OCI-M1 (cell line): ENCODE data around the gene OR4L1.
"Not testable (repeated sequence)": the region's sequence is repeated elsewhere in the genome, so short reads cannot be mapped to it uniquely, and the experiment has no call there.

ENCODE experiments used
- DNase-seq: peaks from one replicate; lab custom pipeline; 2025; lab: John Stamatoyannopoulos, UW

Gene OR4L1, protein sequence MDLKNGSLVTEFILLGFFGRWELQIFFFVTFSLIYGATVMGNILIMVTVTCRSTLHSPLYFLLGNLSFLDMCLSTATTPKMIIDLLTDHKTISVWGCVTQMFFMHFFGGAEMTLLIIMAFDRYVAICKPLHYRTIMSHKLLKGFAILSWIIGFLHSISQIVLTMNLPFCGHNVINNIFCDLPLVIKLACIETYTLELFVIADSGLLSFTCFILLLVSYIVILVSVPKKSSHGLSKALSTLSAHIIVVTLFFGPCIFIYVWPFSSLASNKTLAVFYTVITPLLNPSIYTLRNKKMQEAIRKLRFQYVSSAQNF

DNA sequence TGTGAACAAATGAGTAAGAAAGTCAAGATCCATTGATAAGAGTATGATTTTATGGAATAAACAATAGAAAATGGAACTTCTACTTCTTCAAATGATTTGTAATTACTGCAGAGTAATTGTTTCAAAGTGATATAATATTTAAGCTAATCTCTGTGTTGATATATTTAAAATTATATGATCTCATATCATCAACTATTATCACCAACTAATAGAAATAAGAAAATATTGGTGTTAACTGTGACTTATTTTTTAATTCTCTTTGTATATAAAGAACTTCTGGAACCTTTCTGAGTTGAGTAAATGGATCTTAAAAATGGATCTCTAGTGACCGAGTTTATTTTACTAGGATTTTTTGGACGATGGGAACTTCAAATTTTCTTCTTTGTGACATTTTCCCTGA, at the start of gene OR4L1:
Gene OR4L1 (plus strand): TSS at position 301 of the 400 bp plus-strand sequence. CDS start 0 bp downstream, at position 301.
- DNase-seq: no peak

DNA sequence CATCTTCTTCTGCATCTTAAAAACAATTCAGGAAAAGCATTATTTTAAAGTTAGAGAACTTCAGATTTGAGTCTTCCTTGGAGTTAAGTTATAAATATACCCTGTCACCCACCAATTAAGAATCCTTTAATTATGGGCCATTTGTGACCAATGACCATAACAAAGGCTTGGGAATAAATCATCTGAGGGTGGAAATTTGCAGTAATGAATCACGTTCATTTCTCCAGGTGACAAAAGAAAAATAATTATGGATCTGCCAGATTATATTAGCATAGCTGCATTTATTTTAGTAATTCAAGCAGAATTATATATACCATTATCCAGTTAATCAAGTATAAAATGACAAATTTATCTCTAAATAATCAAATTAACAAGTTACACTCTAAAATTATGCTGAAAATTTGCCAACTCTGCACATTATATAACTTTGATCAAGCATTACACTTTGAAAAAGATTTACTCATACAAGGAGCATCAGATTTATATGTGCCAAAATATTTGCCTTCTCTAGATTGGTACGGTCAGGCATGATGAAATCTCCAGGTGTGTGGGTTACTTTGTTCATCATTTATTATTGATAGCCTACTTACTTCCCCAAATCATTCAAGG, 40.5 kb upstream of the OR4L1 start, which contains the start of gene OR4K14:
Gene OR4K14 (minus strand): TSS at position 51 of the 609 bp plus-strand sequence. CDS start 4,114 bp downstream, outside the sequence.
- no peak for DNase-seq

DNA sequence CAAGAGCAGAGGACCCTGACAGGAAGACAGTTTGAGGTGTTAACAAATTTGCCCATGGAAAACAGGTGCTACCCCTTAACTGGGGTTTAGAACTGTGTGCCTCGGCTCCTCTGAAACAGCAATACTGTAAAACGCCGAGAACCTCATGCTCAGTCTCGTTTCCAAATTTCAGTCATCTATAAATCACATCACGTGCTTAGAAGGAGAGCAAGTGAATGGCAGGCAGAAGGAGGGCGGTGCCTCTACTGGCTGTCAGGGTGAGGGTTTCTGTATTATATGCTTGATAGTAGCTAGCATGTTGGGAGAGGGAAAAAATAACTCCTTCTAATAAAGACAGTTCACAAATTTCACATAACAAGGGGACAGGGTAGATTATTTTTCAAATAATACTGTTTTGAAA, 28.8 kb upstream of the OR4L1 start:
- DNase-seq: no peak

DNA sequence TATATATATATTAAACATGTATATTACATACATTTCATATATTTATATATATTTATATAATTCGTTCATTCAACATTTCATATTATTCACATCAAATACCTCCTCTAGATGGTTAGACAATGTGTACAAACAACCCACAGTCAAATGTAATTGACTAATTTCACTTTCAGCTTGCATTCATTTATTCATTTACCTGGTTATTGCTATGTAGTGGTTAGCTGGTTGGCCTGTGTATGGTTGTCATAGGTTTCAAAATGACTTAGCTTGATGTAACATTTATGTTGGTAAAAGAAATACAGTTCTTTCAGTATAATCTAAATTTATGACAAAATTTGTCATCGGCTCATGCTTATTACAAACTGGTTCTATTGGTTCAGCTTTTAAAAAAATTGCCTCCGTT, 24.4 kb upstream of the OR4L1 start:
- DNase-seq: no peak

DNA sequence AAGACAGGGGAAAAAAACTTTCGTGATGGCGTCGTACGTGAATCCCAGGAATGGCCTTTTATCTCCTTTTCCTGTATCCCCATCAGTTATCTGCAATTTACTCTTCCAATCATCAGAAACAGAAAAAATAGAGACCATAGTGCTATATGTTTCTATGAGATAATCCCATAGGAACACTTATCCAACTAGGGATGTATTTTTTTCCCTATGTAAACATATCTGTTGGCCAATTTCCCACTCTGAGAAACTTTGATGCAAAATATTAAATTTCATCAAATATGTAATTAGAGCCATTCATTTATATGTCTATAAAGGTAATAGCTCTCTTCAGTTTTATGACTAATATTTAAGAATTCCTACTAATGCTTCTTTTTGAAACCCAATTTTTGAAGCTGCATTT, 23.9 kb upstream of the OR4L1 start, which contains the start of gene OR4K13:
Gene OR4K13 (minus strand): TSS at position 101 of the 400 bp plus-strand sequence. CDS start 1,280 bp downstream, outside the sequence.
- DNase-seq: no peak

DNA sequence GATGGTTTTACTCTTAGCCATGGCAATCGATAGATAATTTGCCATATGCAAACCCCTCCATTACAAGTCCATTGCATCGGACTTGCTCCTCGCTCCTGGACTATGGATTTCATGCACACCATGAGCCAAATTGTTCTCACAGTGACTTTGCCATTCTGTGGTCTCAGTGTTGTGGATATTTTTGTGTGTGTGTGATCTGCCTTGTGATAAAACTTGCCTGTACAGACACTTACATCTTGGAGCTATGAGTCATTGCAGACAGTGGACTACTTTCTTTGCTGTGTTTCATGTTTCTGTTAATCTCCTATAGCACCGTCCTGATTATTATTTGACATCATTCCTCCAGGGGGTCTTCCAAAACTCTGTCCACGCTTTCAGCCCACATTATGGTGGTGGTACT, 15.6 kb upstream of the OR4L1 start:
- no peak for DNase-seq

DNA sequence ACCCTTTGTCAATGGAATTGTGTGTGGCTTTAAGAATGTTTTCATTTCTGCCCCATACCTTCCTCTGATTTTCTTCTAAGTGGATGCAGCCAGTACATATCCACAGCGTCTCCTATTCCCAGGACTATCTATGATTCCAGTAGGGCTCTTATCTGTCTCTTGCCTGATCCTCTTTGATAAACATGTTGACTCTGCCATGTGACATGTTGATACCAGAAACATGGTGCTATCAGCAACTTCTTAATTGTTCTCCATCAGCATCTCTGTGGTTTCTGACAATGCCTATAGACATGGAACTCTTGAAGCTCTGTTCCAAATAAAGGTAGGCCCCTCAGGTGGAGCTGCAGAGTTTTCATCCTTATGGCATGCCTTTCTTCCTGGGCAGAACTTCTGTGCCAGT, 11.6 kb upstream of the OR4L1 start:
- no peak for DNase-seq

DNA sequence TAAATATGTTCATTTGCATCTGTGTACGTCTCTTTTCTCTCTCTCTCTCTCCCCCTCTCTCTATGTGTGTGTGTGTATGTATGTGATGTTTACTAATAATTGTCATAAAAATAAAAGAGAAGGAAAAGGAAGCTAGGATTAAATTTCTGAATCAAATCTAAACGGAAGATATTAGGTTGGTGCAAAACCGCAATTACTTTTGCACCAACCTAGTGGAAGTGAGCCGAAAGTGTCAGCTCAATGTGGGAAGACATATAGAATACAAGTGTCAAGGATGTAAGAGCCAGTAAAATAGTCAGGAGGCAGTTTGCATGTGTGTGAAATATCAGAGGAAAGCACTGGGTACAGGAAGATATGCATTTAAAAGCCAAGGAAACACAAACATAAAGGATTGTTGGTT, 32.2 kb downstream of the OR4L1 start:
- no peak for DNase-seq

DNA sequence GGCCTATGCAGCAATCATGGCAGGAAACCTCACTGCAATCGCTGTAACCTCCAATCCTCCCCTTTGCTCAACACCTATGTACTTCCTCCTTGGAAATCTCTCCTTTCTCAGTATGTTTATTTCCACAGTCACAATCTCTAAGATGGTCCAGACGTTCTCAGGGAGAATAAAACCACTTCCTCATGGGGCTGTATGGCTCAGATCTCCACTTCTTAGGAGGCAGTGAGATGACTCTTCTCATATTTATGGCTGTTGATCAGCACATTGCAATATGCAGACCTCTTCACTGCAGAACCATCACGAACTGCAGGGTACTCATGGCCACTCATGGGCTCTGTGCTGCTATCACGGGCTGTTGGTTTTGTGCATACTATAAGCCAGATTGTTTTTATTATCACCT, 33.6 kb downstream of the OR4L1 start:
- DNase-seq: peak; percentile 60

DNA sequence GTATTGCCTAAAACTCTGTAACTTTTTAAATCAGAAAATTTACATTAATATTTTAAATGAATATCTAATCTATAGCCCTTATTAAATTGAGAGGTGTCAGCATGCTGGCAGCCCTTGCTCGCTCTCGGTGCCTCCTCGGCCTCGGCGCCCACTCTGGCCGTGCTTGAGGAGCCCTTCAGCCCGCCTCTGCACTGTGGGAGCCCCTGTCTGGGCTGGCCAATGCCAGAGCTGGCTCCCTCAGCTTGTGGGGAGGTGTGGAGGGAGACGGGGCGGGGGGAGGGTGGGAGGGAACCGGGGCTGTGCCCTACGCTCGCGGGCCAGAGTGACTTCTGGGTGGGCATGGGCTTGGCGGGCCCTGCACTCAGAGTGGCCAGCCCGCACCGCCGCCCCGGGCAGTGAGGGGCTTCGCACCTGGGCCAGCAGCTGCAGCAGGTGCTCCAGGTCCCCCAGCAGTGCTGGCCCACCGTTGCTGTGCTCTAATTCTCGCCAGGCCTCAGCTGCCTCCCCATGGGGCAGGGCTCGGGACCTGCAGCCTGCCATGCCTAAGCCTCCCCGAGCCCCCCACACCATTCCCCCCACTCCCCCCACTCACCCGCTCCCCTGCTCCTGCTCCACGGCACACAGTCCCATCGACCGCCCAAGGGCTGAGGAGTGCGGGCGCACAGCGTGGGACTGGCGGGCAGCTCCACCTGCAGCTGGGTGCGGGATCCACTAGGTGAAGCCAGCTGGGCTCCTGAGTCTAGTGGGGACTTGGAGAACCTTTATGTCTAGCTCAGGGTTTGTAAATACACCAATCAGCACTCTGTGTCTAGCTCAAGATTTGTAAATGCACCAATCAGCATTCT, 39.3 kb downstream of the OR4L1 start:
- DNase-seq: not testable (repeated sequence)

DNA sequence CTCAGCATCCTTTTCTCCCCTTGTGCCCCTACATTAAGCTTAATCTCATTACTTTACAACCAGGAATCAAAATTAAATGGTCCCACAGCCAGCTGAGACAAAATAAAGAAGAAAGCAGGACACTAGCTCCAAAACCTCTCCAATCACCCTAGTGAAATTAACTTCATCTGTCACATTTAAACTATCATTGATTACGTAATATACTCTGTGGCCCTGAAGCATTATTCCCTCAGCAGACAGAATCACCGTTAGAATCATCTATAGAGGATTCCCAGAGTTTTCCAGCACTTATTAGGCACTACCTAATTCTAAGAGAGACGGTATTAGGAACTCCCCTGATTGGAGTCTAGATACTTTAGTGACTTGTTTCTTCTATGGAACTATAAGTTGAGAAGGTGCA, 50.6 kb downstream of the OR4L1 start, which contains the start of gene OR4K17:
Gene OR4K17 (plus strand): TSS at position 302 of the 400 bp plus-strand sequence. CDS start 6,761 bp downstream, outside the sequence.
- DNase-seq: no peak
